MCF 10A (cell line): ENCODE data around the gene NOD1. TPM values are rescaled to one million over a fixed set of nuclear protein-coding genes. Genes with fewer than 3 reads are reported as not detected.

ENCODE experiments used
- BruUV-seq: library from RNA; stranded (reverse); fragments of 400-500 nt; replicated peaks from 2 replicates; lab custom pipeline; 2021; lab: Mats Ljungman, UMichigan
- CTCF ChIA-PET: fragments of 300-600 bp; sonication (Branson Sonifier 250); formaldehyde crosslinking; extraction: SDS; loops from one replicate; lab custom pipeline; 2021; ENCODE audit warnings: antibody characterized with exemption, inconsistent platforms; lab: Yijun Ruan, JAX
- POLR2A ChIA-PET: fragments of 300-600, 350-650 bp; sonication (Branson Sonifier 250); formaldehyde crosslinking; extraction: SDS; loops from one replicate; lab custom pipeline; 2020; ENCODE audit warnings: antibody characterized with exemption, inconsistent platforms; lab: Yijun Ruan, JAX
- DNase-seq: peaks from one replicate; pipeline ENCODE4 v3.0.0-alpha.2; 2018; ENCODE audit not compliant: unreplicated experiment
- H3K27ac Mint-ChIP-seq: one replicate; pipeline ENCODE4 v1.8.0; 2022; ENCODE audit warnings: mild to moderate bottlenecking, low read depth, mixed read lengths; ENCODE audit not compliant: unreplicated experiment
- H3K27me3 Mint-ChIP-seq: one replicate; pipeline ENCODE4 v1.8.0; 2022; ENCODE audit warnings: mixed read lengths; ENCODE audit not compliant: insufficient read depth, unreplicated experiment
- H3K36me3 Mint-ChIP-seq: one replicate; pipeline ENCODE4 v1.8.0; 2022; ENCODE audit warnings: mild to moderate bottlenecking, moderate library complexity, mixed read lengths; ENCODE audit not compliant: insufficient read depth, unreplicated experiment
- H3K4me1 Mint-ChIP-seq: one replicate; pipeline ENCODE4 v1.8.0; 2022; ENCODE audit warnings: mixed read lengths; ENCODE audit not compliant: insufficient read depth, unreplicated experiment
- H3K4me3 Mint-ChIP-seq: one replicate; pipeline ENCODE4 v1.8.0; 2022; ENCODE audit warnings: mild to moderate bottlenecking, moderate library complexity, mixed read lengths; ENCODE audit not compliant: unreplicated experiment
- H3K9me3 Mint-ChIP-seq: one replicate; pipeline ENCODE4 v1.8.0; 2022; ENCODE audit warnings: mixed read lengths; ENCODE audit not compliant: unreplicated experiment
- intact Hi-C: fragments of 100-400 bp; cut with micrococcal nuclease; formaldehyde crosslinking; loops from 2 replicates; pipeline ENCODE4 v1.14.1; 2022
- total RNA-seq: library from RNA; stranded (reverse); gene quantifications from 2 replicates; pipeline ENCODE4 v1.2.3, GENCODE V29; 2022
- TF ChIP-seq, protein P1 (sequence below): fragments of 200-600 bp; IDR thresholded peaks from one replicate; pipeline ENCODE4 v1.8.0; 2022; ENCODE audit warnings: antibody characterized with exemption, mild to moderate bottlenecking; ENCODE audit not compliant: unreplicated experiment

Gene NOD1
- total RNA-seq, 1 experiment from 2014 or later = 3.8 TPM

DNA sequence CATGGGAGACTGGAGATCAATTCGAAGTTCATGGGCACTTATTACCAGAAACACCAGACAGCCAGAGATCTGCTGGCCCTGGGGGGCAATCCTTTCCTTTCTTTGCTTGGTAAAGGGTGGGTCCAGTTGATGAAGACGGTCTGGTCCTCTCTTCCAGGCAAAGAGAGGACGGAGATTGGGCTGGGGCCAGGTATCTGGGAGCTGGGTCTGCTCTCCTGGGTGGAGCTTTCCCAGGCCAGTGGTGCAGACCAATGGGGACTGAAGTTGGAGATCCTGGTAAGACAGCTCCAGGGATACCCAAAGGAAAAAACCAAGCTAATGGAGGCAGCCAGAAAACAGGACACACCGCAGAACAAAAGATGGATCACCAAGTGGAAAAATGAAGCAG lies 18.3 kb downstream of the NOD1 start:
- BruUV-seq = no TSS peak
- H3K36me3 Mint-ChIP-seq = peaks cover 18% of the 10 kb centered on the region
- ChIA-PET CTCF (interaction anchor here (1.0 to 1.4 kb wide), 2 partner anchors 8 to 10 kb away, joined by 3 to 4 read pairs; no protein-coding TSS in a partner anchor), POLR2A (interaction anchor here (1.2 to 1.3 kb wide), 2 partner anchors 14 to 18 kb away, joined by 5 to 6 read pairs; no protein-coding TSS in a partner anchor)
- no peak for DNase-seq
- TF ChIP-seq, protein P1, sequence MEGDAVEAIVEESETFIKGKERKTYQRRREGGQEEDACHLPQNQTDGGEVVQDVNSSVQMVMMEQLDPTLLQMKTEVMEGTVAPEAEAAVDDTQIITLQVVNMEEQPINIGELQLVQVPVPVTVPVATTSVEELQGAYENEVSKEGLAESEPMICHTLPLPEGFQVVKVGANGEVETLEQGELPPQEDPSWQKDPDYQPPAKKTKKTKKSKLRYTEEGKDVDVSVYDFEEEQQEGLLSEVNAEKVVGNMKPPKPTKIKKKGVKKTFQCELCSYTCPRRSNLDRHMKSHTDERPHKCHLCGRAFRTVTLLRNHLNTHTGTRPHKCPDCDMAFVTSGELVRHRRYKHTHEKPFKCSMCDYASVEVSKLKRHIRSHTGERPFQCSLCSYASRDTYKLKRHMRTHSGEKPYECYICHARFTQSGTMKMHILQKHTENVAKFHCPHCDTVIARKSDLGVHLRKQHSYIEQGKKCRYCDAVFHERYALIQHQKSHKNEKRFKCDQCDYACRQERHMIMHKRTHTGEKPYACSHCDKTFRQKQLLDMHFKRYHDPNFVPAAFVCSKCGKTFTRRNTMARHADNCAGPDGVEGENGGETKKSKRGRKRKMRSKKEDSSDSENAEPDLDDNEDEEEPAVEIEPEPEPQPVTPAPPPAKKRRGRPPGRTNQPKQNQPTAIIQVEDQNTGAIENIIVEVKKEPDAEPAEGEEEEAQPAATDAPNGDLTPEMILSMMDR = no peak
- H3K4me1 Mint-ChIP-seq = peaks cover 8% of the 10 kb centered on the region
- intact Hi-C loops = no loop called here
- H3K4me3 Mint-ChIP-seq = no peak overlapping the region
- no peaks in the 10 kb centered on the region for H3K9me3 Mint-ChIP-seq
- H3K27ac Mint-ChIP-seq = no peak overlapping the region
- H3K27me3 Mint-ChIP-seq = no peaks in the 10 kb centered on the region

DNA sequence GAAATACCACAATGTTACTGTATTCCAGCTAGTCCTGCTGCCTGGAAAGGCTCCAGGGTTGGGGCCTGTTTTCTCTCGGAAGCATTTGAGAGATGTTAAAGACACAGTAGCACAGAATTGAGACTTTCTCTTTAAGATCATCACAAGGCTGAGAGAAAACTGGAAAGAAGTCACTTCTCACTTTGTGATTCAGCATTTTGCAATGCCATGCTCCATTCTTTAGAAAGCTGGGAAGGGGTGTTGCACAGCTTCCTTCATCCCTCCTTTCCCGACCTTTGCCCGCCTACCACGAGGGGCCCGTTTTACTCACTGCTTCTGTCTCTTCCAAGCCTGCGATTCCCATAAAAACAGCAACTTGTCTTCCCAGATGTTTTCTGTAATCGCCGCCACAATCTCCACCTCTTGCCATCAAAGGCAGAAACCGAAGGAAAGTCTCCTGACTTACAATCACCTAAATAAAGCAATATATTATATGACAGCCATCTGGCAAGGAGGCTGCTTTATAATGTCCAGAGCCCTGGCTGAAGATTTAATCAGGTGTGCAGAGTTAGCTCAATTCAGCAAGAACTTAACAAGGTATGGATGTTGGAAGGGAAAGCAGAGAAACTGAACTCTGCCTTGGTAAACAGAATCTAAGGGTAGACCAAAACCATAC lies 18.9 kb downstream of the NOD1 start:
- CTCF ChIA-PET = interaction anchor here (1.0 to 1.4 kb wide), 2 partner anchors 9 kb away, joined by 3 to 4 read pairs; no protein-coding TSS in a partner anchor
- peaks cover 18% of the 10 kb centered on the region for H3K36me3 Mint-ChIP-seq
- TF ChIP-seq, protein P1 = no peak
- H3K27me3 Mint-ChIP-seq = no peaks in the 10 kb centered on the region
- peaks cover 8% of the 10 kb centered on the region for H3K4me1 Mint-ChIP-seq
- peak; percentile 57 for DNase-seq
- BruUV-seq = no TSS peak
- H3K9me3 Mint-ChIP-seq = no peaks in the 10 kb centered on the region
- intact Hi-C loops = no loop called here
- H3K27ac Mint-ChIP-seq = no peak overlapping the region
- POLR2A ChIA-PET = interaction anchor here (1.3 kb wide), 1 partner anchor 18 kb away, joined by 6 read pairs; no protein-coding TSS in a partner anchor
- H3K4me3 Mint-ChIP-seq = no peak overlapping the region

DNA sequence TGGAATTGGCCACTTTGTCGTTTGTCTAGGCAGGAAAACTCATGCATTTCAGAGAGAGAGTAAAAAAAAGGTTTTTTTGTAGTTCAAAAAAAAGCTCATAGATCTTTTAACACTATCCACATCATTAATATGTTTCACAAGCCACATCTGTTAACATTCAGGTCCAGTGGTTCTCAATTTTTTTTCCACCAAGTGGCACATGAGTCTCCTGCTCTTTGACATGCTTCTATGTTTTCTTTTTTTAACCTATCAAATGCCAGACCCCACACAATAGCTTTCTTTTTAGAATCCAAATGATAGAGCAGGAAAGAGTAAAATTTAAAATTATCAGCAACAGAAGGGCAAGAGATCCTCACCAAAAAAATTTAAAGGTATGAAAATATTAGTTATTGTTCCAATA lies 20.3 kb downstream of the NOD1 start:
- Mint-ChIP-seq H3K27me3 (no peaks in the 10 kb centered on the region), H3K4me1 (peaks cover 8% of the 10 kb centered on the region), H3K4me3 (no peak overlapping the region), H3K36me3 (peaks cover 17% of the 10 kb centered on the region), H3K27ac (no peak overlapping the region), H3K9me3 (no peaks in the 10 kb centered on the region)
- BruUV-seq = no TSS peak
- no peak for DNase-seq
- TF ChIP-seq, protein P1 = no peak
- POLR2A ChIA-PET = interaction anchor here (1.0 kb wide), 1 partner anchor 20 kb away, joined by 4 read pairs; the partner anchor contains the start of gene NOD1
- CTCF ChIA-PET = interaction anchor here (0.6 to 1.3 kb wide), 4 partner anchors 11 to 106 kb away, joined by 3 read pairs; no protein-coding TSS in a partner anchor
- intact Hi-C loops = no loop called here

DNA sequence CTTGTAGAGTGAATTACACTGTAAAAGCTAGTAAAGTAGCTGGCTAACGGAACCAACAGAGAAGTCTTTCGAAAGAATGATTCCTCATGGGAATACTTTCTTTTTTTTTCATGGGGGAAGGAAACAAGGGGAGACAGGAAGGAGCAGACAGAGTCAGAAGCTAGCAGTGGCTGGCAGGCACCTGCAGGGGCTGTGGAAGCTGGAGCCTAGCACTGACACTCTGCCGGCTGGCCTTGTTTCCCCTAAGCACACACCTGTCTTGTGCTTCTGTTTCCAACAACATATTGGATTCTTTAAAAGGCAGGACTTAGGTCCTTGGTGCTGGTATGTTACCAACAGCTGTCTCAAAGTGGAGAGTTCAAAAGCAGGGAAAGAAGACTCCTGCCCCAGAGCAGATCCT lies 24.7 kb downstream of the NOD1 start:
- Mint-ChIP-seq H3K36me3 (peaks cover 25% of the 10 kb centered on the region), H3K4me3 (no peak overlapping the region), H3K27ac (no peak overlapping the region), H3K9me3 (no peaks in the 10 kb centered on the region), H3K27me3 (no peaks in the 10 kb centered on the region), H3K4me1 (no peaks in the 10 kb centered on the region)
- CTCF ChIA-PET = no interaction called here
- no TSS peak for BruUV-seq
- no peak for DNase-seq
- POLR2A ChIA-PET = no interaction called here
- intact Hi-C loops = no loop called here
- TF ChIP-seq, protein P1 = no peak
